ENCODE results near the gene PTGIS.

GRCh38 chr20:49540687-49541435, 27.1 kb downstream of the PTGIS start:
- no peak for TF ChIP-seq EZH2 (IDR thresholded peaks at IDR 0.05; ENCODE audit: borderline replicate concordance, low read depth, low read length, severe bottlenecking)
- TF ChIP-seq POLR2AphosphoS5 (IDR thresholded peaks at IDR 0.05; ENCODE audit: insufficient read depth, low read depth, low read length), result no peak
- TF ChIP-seq CTCF (IDR thresholded peaks at IDR 0.05; ENCODE audit: extremely low read depth in 1 of 2, insufficient read depth in 1 of 2, low read depth in 1 of 2, low read length in 2 of 2), result no peak
- TF ChIP-seq POLR2A (IDR thresholded peaks at IDR 0.05; ENCODE audit: low read depth, low read length), result no peak
